GM12872 (cell line): ENCODE data around the gene MSMP.

ENCODE experiments used
- CTCF ChIP-seq: IDR thresholded peaks from 3 replicates; pipeline ENCODE4 v1.5.1; 2011; ENCODE audit warnings: low read depth, mild to moderate bottlenecking, low read length, moderate library complexity; ENCODE audit not compliant: insufficient read depth

Gene MSMP

GRCh38 chr9:35703906-35704672, 50.0 kb downstream of the MSMP start:
- TF ChIP-seq CTCF: no peak
